K562 (cell line): ENCODE data around the gene RSPO1. TPM values are rescaled to one million over a fixed set of nuclear protein-coding genes. Genes with fewer than 3 reads are reported as not detected.

Experiments used
- BDP1 ChIP-seq: IDR thresholded peaks from 3 replicates; pipeline ENCODE4 v1.6.1; 2011; ENCODE audit not compliant: insufficient read length, insufficient read depth
- CBFA2T2 ChIP-seq: fragments of 450-650 bp; conservative IDR thresholded peaks from 2 replicates; pipeline ENCODE4 v1.6.1; 2017; ENCODE audit warnings: mild to moderate bottlenecking
- ETV6 ChIP-seq, 3 experiments: fragments of 150-350 bp in 1 of 3; sonication (generic) in 1 of 3; formaldehyde crosslinking in 1 of 3; IDR thresholded peaks; 2 replicates each; pipeline versions ENCODE4 v1.6.1 to v1.8.0; 2014 to 2022; ENCODE audit warnings: borderline replicate concordance in 2 of 3, low read depth in 2 of 3, antibody characterized with exemption in 1 of 3, low read length in 1 of 3, mild to moderate bottlenecking in 1 of 3, missing genetic modification reagents in 1 of 3
- JUN ChIP-seq, 2 experiments: sonication (generic) in 1 of 2; formaldehyde crosslinking in 1 of 2; IDR thresholded peaks; 2 replicates each; pipeline versions ENCODE4 v1.6.1 to v1.8.0; 2012 to 2022; ENCODE audit warnings: borderline replicate concordance in 2 of 2, mild to moderate bottlenecking in 2 of 2, improper control_type of control experiment in 1 of 2, low read depth in 1 of 2, low read length in 1 of 2, missing genetic modification reagents in 1 of 2
- KDM2B ChIP-seq: fragments of 250-450 bp; sonication (Bioruptor Pico); IDR thresholded peaks from 2 replicates; pipeline ENCODE4 v1.8.0; 2021; ENCODE audit warnings: mild to moderate bottlenecking, moderate library complexity
- L3MBTL2 ChIP-seq: fragments of 450-650 bp; IDR thresholded peaks from 2 replicates; pipeline ENCODE4 v1.6.1; 2016; ENCODE audit warnings: mild to moderate bottlenecking, moderate library complexity
- MYC ChIP-seq, 2 experiments: fragments of 250-450 bp in 1 of 2; sonication (Bioruptor Pico) in 1 of 2; IDR thresholded peaks; 2 replicates each; pipeline versions ENCODE4 v1.5.1 to v1.6.1; 2012 to 2021; ENCODE audit warnings: low read depth in 2 of 2, borderline replicate concordance in 1 of 2, improper control_type of control experiment in 1 of 2, low read length in 1 of 2, mild to moderate bottlenecking in 1 of 2, moderate library complexity in 1 of 2
- PKNOX1 ChIP-seq: fragments of 450-650 bp; IDR thresholded peaks from 2 replicates; pipeline ENCODE4 v1.6.1; 2016
- SMC3 ChIP-seq: conservative IDR thresholded peaks from 2 replicates; pipeline ENCODE4 v1.6.1; 2011; ENCODE audit warnings: low read depth, low read length, improper control_type of control experiment; ENCODE audit not compliant: insufficient read depth
- TGIF2 ChIP-seq: sonication (generic); formaldehyde crosslinking; IDR thresholded peaks from 2 replicates; pipeline ENCODE4 v1.8.1; 2022; ENCODE audit warnings: mild to moderate bottlenecking, missing genetic modification reagents, moderate library complexity
- ZBTB8A ChIP-seq: fragments of 450-650 bp; IDR thresholded peaks from 2 replicates; pipeline ENCODE4 v1.6.1; 2018; ENCODE audit warnings: mild to moderate bottlenecking, moderate library complexity; ENCODE audit not compliant: partially characterized antibody
- ZNF717 ChIP-seq: fragments of 250-450 bp; sonication (Bioruptor Pico); IDR thresholded peaks from 2 replicates; pipeline ENCODE4 v1.5.0; 2021
- polyA plus RNA-seq, 8 experiments: library from polyadenylated mRNA; depleted of rRNA in 4 of 8; stranded (reverse) in 5 of 8; unstranded in 3 of 8; fragments of >200 nt; fragmentation: Nextera tagmentation in 2 of 8; fragmentation: Illumina TruSeq in 1 of 8; extraction: Ambion mirVana in 2 of 8; extraction: Trizol in 1 of 8; gene quantifications; 2 replicates each; pipeline versions ENCODE4 v1.2.1 to v1.2.3, GENCODE V29; 2011 to 2014; ENCODE audit warnings: inconsistent platforms in 1 of 8, missing spikeins in 1 of 8
- total RNA-seq, 7 experiments: library from RNA; depleted of rRNA in 6 of 7; stranded (reverse); fragments of >200 nt in 6 of 7; fragmentation: Illumina TruSeq in 2 of 7; extraction: Trizol in 2 of 7; gene quantifications; 2 replicates each; pipeline versions ENCODE4 v1.2.1 to v1.2.3, GENCODE V29; 2011 to 2021; ENCODE audit warnings: low replicate concordance in 1 of 7
- TF ChIP-seq, protein P1 (sequence below), 2 experiments: fragments of 450-650 bp in 1 of 2; sonication (generic) in 1 of 2; formaldehyde crosslinking in 1 of 2; IDR thresholded peaks; 2 replicates each; pipeline versions ENCODE4 v1.7.1 to v1.9.0; 2016 to 2022; ENCODE audit warnings: inconsistent platforms in 1 of 2, mild to moderate bottlenecking in 1 of 2, missing genetic modification reagents in 1 of 2
- TF ChIP-seq, protein P2 (sequence below): fragments of 250-450 bp; sonication (Bioruptor Pico); IDR thresholded peaks from 2 replicates; pipeline ENCODE4 v1.8.0; 2021; ENCODE audit warnings: borderline replicate concordance, mild to moderate bottlenecking, moderate library complexity; ENCODE audit not compliant: poor library complexity, severe bottlenecking

The RSPO1 gene
- total and polyA plus RNA-seq, 9 of the 15 experiments (the other 6 are each of a cell fraction or from before 2014, with no cell fraction given) = not detected

GRCh38 chr1:37595440-37596181, 39.1 kb downstream of the RSPO1 start, which contains the start of gene GNL2 (continued):
- TF ChIP-seq PKNOX1 = peak; percentile 25; the same call in 1 of the 2 replicates
- no peak for TF ChIP-seq ETV6 (IDR thresholded peaks at IDR 0.05; ENCODE audit: borderline replicate concordance in 1 of 2, low read depth in 2 of 2, low read length in 1 of 2)
- 0 out of 2 replicates have a peak, but pooled peaks have one; percentile 13 for TF ChIP-seq ETV6 (CRISPR knock-in tag; IDR thresholded peaks at IDR 0.05; ENCODE audit: borderline replicate concordance)
- TF ChIP-seq ZBTB8A = no peak
- TF ChIP-seq TGIF2 (CRISPR knock-in tag) = peak; percentile 58; the same call in 1 of the 2 replicates
- TF ChIP-seq CBFA2T2 = 0 out of 2 replicates have a peak, but pooled peaks have one; percentile 16
- TF ChIP-seq MYC (IDR thresholded peaks at IDR 0.05; ENCODE audit: low read depth, low read length) = peak; percentile 100
- peak; percentile 96 for TF ChIP-seq MYC (CRISPR knock-in tag; IDR thresholded peaks at IDR 0.05; ENCODE audit: borderline replicate concordance, low read depth)
- no peak for TF ChIP-seq BDP1
- TF ChIP-seq L3MBTL2 = peak; percentile 93
- TF ChIP-seq JUN (IDR thresholded peaks at IDR 0.05; ENCODE audit: borderline replicate concordance, low read depth, low read length) = peak; percentile 85; the same call in 1 of the 2 replicates
- no peak for TF ChIP-seq JUN (CRISPR knock-in tag; IDR thresholded peaks at IDR 0.05; ENCODE audit: borderline replicate concordance)
- TF ChIP-seq, protein P1, sequence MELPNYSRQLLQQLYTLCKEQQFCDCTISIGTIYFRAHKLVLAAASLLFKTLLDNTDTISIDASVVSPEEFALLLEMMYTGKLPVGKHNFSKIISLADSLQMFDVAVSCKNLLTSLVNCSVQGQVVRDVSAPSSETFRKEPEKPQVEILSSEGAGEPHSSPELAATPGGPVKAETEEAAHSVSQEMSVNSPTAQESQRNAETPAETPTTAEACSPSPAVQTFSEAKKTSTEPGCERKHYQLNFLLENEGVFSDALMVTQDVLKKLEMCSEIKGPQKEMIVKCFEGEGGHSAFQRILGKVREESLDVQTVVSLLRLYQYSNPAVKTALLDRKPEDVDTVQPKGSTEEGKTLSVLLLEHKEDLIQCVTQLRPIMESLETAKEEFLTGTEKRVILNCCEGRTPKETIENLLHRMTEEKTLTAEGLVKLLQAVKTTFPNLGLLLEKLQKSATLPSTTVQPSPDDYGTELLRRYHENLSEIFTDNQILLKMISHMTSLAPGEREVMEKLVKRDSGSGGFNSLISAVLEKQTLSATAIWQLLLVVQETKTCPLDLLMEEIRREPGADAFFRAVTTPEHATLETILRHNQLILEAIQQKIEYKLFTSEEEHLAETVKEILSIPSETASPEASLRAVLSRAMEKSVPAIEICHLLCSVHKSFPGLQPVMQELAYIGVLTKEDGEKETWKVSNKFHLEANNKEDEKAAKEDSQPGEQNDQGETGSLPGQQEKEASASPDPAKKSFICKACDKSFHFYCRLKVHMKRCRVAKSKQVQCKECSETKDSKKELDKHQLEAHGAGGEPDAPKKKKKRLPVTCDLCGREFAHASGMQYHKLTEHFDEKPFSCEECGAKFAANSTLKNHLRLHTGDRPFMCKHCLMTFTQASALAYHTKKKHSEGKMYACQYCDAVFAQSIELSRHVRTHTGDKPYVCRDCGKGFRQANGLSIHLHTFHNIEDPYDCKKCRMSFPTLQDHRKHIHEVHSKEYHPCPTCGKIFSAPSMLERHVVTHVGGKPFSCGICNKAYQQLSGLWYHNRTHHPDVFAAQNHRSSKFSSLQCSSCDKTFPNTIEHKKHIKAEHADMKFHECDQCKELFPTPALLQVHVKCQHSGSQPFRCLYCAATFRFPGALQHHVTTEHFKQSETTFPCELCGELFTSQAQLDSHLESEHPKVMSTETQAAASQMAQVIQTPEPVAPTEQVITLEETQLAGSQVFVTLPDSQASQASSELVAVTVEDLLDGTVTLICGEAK (IDR thresholded peaks at IDR 0.05) = peak; percentile 97
- TF ChIP-seq, protein P1 (CRISPR knock-in tag; IDR thresholded peaks at IDR 0.05) = no peak
- 0 out of 2 replicates have a peak, but pooled peaks have one; percentile 49 for TF ChIP-seq KDM2B
- no peak for TF ChIP-seq ZNF717 (CRISPR knock-in tag)
- TF ChIP-seq, protein P2, sequence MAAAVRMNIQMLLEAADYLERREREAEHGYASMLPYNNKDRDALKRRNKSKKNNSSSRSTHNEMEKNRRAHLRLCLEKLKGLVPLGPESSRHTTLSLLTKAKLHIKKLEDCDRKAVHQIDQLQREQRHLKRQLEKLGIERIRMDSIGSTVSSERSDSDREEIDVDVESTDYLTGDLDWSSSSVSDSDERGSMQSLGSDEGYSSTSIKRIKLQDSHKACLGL = peak; percentile 93
- TF ChIP-seq SMC3 = no peak
